Central memory CD8-positive, alpha-beta T cell (primary cell): ENCODE measurements around the gene DBH.

ENCODE experiments used
- ATAC-seq: fragments of 150-1000 bp; cut with Tn5 transposase; replicated peaks from 2 replicates; pipeline ENCODE4 v1.10.0; 2022; ENCODE audit warnings: mild to moderate bottlenecking, moderate FRiP score, moderate number of reproducible peaks; ENCODE audit not compliant: poor library complexity, severe bottlenecking; ENCODE audit errors: extremely low read depth
- DNase-seq, 2 donors: peaks; one replicate each; pipeline ENCODE4 v3.0.0; 2021; ENCODE audit warnings: low spot score in 2 of 2
- H3K27ac Mint-ChIP-seq: one replicate; pipeline ENCODE4 v1.8.0; 2022; ENCODE audit warnings: low read depth, mild to moderate bottlenecking, moderate library complexity, mixed read lengths
- H3K27me3 Mint-ChIP-seq: one replicate; pipeline ENCODE4 v1.8.0; 2022; ENCODE audit warnings: mixed read lengths
- H3K36me3 Mint-ChIP-seq: one replicate; pipeline ENCODE4 v1.8.0; 2022; ENCODE audit warnings: mild to moderate bottlenecking, moderate library complexity, mixed read lengths; ENCODE audit not compliant: insufficient read depth
- H3K4me1 Mint-ChIP-seq: one replicate; pipeline ENCODE4 v1.8.0; 2022; ENCODE audit warnings: mixed read lengths
- H3K4me3 Mint-ChIP-seq: one replicate; pipeline ENCODE4 v1.8.0; 2022; ENCODE audit warnings: mild to moderate bottlenecking, moderate library complexity, mixed read lengths
- H3K9me3 Mint-ChIP-seq: one replicate; pipeline ENCODE4 v1.8.0; 2022; ENCODE audit warnings: mixed read lengths

Gene DBH

DNA sequence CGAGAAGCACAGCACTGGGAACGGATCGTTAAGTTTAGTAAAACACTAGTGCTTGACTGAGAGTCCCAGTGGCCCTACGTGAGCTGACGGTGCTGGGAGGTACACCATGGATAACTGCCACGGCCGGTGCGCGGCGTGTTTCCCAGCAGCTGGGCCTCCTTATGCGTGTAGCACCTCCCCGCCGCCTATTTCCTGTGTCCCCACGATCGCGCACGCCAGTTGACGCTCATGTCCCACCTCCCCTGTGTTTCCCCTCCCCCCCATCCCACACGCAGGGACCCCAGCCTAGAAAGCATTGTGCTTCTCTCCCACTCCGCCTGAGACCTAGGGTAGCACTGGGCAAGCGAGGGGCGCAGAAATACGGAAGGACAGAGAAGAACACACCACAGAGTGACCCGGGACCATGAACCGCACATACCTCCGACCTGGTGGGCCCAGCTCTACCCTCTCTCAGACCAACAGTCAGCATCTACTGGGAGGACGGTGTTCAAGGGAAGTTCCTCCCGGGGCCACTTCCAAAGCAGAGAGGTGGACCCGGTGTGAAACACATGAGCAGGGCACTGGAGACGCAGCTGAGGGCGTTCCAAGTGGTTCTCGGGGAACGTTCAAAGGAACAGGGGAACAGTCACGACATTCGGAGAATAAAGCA lies 45.6 kb downstream of the DBH start:
- ATAC-seq (no peak), DNase-seq (no peak)
- peak overlapping the region; percentile 92 for H3K27ac Mint-ChIP-seq
- H3K4me1 Mint-ChIP-seq, result peaks cover 30% of the 10 kb centered on the region
- H3K9me3 Mint-ChIP-seq, result no peaks in the 10 kb centered on the region
- H3K36me3 Mint-ChIP-seq, result peaks cover 18% of the 10 kb centered on the region
- no peak overlapping the region for H3K4me3 Mint-ChIP-seq
- H3K27me3 Mint-ChIP-seq, result no peaks in the 10 kb centered on the region

GRCh38 chr9:133682818-133683585 lies 46.8 kb downstream of the DBH start:
- peak in 1 of 2 donors; percentile 29 for DNase-seq
- Mint-ChIP-seq H3K4me1 (peaks cover 20% of the 10 kb centered on the region), H3K27me3 (no peaks in the 10 kb centered on the region)

DNA sequence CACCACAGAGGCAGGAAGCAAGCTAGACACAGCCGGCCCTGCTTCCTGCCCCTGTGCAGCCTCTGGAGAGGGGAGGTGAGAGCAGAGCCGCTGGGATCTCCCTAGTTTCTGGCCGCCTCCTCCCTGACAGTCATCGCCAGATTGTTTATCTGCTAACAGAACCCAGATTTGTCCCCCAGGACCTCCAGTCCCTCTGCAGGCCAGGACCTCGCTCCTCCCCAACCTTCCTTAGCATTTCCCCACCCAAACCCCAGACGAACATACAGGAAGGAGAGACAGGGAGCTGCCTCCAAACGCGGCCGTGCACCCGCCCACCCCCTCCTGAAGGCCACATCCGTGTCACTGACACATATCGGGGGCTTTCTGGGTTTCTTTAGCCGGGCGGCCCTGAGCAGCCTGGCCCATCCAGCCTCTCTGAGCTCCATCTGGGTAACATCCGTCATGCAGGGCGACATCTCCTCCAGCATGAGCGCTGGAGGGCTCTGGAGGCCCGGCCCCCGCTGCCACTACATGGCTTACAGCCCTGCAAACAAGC lies 47.5 kb downstream of the DBH start:
- H3K9me3 Mint-ChIP-seq, result no peaks in the 10 kb centered on the region
- peaks cover 15% of the 10 kb centered on the region for H3K4me1 Mint-ChIP-seq
- peak; percentile 88 for ATAC-seq
- DNase-seq, result peak; percentile 50 to 87
- peak overlapping the region; percentile 98 for H3K27ac Mint-ChIP-seq
- H3K27me3 Mint-ChIP-seq, result no peaks in the 10 kb centered on the region
- peaks cover 14% of the 10 kb centered on the region for H3K36me3 Mint-ChIP-seq
- peak overlapping the region; percentile 64 for H3K4me3 Mint-ChIP-seq

More at GRCh38 chr9:133682818-133683585, 46.8 kb downstream of the DBH start:
- Mint-ChIP-seq H3K9me3 (no peaks in the 10 kb centered on the region), H3K27ac (peak overlapping the region; percentile 98), H3K4me3 (peak overlapping the region; percentile 64), H3K36me3 (peaks cover 14% of the 10 kb centered on the region)
- peak; percentile 8 for ATAC-seq

GRCh38 chr9:133684121-133684935 lies 48.2 kb downstream of the DBH start:
- ATAC-seq (peak; percentile 1), DNase-seq (no peak)
- Mint-ChIP-seq H3K4me1 (peaks cover 11% of the 10 kb centered on the region), H3K4me3 (peak overlapping the region; percentile 64), H3K9me3 (no peaks in the 10 kb centered on the region), H3K27me3 (no peaks in the 10 kb centered on the region), H3K36me3 (peaks cover 12% of the 10 kb centered on the region), H3K27ac (peak overlapping the region; percentile 98)

- Mint-ChIP-seq H3K4me1 (peaks cover 11% of the 10 kb centered on the region), H3K4me3 (no peak overlapping the region), H3K27ac (peak overlapping the region; percentile 98), H3K27me3 (no peaks in the 10 kb centered on the region), H3K9me3 (no peaks in the 10 kb centered on the region), H3K36me3 (peaks cover 12% of the 10 kb centered on the region)
- ATAC-seq, result no peak
- no peak for DNase-seq
Observed at GRCh38 chr9:133684936-133685361, 48.8 kb downstream of the DBH start.

DNA sequence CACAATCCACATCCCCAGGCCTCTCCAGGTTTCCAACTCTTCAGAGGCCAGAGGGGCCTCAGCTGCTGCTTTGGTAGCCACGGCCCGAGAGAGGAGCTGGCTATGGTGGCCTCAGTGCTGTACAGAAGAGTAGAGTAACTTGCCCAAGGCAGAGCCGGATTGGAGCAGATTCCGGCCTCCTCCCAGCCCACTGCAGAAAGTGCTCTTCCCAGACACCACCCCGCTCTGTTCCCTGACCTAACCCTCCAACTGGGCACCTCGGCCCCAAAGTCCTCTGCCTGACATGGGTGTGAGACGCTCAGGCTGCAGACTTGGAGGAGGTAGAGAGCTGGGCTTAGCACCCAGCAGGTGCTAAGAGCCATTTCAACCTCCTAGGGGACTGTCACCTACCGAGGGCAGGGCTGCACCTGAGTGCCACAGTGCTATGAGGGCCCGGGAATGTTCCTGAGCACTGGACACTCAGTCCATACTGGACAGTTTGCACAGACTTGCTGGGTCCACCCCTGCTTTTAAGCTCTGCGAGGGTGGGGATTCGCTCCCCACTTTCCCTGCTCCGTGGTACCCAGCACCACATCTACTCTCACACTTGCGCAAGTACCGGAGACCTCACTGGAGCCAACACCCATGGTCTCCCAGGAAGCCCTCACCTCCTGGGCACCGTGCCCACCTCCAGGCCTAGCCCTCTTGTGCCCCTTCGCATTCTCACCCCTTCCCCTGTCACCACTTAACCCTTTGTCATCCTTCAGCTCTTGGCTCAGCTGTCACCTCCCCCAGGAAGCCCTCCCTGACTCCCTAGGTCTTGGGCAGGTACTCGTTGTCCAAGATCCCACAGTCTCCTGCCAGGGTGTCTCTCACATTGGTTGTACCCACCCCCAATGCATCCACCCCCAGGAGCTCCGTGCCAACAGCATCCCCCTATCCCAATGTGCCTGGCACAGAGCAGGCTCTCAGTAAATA lies 49.8 kb downstream of the DBH start:
- H3K4me3 Mint-ChIP-seq, result no peak overlapping the region
- DNase-seq (no peak), ATAC-seq (no peak)
- no peaks in the 10 kb centered on the region for H3K27me3 Mint-ChIP-seq
- peak overlapping the region; percentile 73 for H3K27ac Mint-ChIP-seq
- peaks cover 12% of the 10 kb centered on the region for H3K36me3 Mint-ChIP-seq
- H3K4me1 Mint-ChIP-seq, result peaks cover 11% of the 10 kb centered on the region
- no peaks in the 10 kb centered on the region for H3K9me3 Mint-ChIP-seq

- H3K9me3 Mint-ChIP-seq, result no peaks in the 10 kb centered on the region
- no peaks in the 10 kb centered on the region for H3K27me3 Mint-ChIP-seq
- DNase-seq, result no peak
- peaks cover 12% of the 10 kb centered on the region for H3K36me3 Mint-ChIP-seq
- peaks cover 11% of the 10 kb centered on the region for H3K4me1 Mint-ChIP-seq
- no peak for ATAC-seq
- H3K4me3 Mint-ChIP-seq, result no peak overlapping the region
- peak overlapping the region; percentile 73 for H3K27ac Mint-ChIP-seq
Observed at GRCh38 chr9:133686642-133687575, 50.7 kb downstream of the DBH start.

- Mint-ChIP-seq H3K4me1 (peaks cover 16% of the 10 kb centered on the region), H3K4me3 (no peak overlapping the region), H3K9me3 (no peaks in the 10 kb centered on the region), H3K27me3 (no peaks in the 10 kb centered on the region), H3K36me3 (peaks cover 8% of the 10 kb centered on the region), H3K27ac (no peak overlapping the region)
- ATAC-seq (no peak), DNase-seq (no peak)
Observed at GRCh38 chr9:133687856-133688761, 51.9 kb downstream of the DBH start.

DNA sequence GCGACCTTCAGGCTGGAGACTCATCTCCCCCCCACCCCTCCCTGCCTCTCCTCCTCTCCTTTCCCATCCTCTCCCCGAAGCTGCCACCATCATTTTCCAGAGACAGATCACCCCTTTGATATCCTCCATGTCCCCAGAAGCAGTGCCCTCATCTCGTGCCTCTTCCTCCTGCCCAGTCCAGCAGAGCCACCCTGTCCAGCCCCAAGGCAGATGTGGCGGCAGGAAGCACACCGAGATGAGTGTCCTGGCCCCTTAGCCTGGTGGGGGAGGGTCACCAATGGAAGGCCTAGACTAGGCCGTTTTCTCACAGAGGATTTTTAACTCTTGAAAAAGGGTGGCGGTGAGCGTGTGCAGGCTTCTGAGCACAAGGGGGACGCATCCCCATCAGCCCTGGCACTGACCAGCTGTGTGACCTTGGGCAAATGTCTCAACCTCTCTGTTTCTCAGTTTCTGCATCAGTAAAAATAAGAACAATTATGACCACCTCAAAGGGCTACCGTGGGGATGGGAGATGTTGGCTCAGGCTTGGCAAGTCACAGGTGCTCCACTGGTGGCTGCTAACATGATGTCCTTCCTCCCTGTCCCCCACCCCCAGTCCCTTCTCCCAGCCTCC lies 53.1 kb downstream of the DBH start:
- DNase-seq, result no peak
- peak overlapping the region; percentile 44 for H3K27ac Mint-ChIP-seq
- peaks cover 6% of the 10 kb centered on the region for H3K4me1 Mint-ChIP-seq
- peaks cover 2% of the 10 kb centered on the region for H3K36me3 Mint-ChIP-seq
- no peaks in the 10 kb centered on the region for H3K9me3 Mint-ChIP-seq
- H3K27me3 Mint-ChIP-seq, result no peaks in the 10 kb centered on the region
- no peak for ATAC-seq
- no peak overlapping the region for H3K4me3 Mint-ChIP-seq

- DNase-seq (no peak), ATAC-seq (no peak)
- H3K4me1 Mint-ChIP-seq, result peaks cover 6% of the 10 kb centered on the region
- H3K27me3 Mint-ChIP-seq, result no peaks in the 10 kb centered on the region
- no peaks in the 10 kb centered on the region for H3K9me3 Mint-ChIP-seq
- no peak overlapping the region for H3K4me3 Mint-ChIP-seq
- peaks cover 3% of the 10 kb centered on the region for H3K36me3 Mint-ChIP-seq
- H3K27ac Mint-ChIP-seq, result no peak overlapping the region
Observed at GRCh38 chr9:133690081-133690561, 54.0 kb downstream of the DBH start.
